ENCODE results near the gene COL4A1.

Gene COL4A1

GRCh38 chr13:110341445-110342244 lies 34.7 kb upstream of the COL4A1 start:
- no peak for DNase-seq (ENCODE audit: low read depth)

GRCh38 chr13:110340812-110341444 lies 34.0 kb upstream of the COL4A1 start:
- DNase-seq (ENCODE audit: low read depth) = peak; percentile 39

GRCh38 chr13:110339975-110340550 lies 33.1 kb upstream of the COL4A1 start:
- DNase-seq (ENCODE audit: low read depth) = no peak

DNA sequence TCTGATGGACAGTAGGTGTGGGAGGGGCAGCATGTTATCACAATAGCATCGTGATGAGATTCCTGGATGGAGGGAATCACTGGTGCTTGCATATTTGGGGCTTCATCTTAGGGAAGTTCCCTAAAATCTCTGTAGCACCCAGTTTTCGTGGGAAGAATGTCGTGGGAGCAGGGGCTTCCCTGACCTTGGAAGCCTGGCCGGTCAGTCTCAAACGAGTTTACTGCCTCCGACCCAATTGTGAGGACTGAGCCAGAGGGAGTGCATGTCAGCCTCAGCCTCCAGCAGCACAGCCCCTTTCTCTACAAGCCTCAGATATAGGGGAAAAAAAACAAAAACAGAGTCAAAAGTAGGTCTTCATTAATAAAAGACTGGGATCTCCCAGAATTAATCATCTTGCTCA lies 32.3 kb upstream of the COL4A1 start:
- no peak for DNase-seq (ENCODE audit: low read depth)

- no peak for DNase-seq (ENCODE audit: low read depth)
These were observed 31.6 kb upstream of the COL4A1 start for GRCh38 chr13:110338441-110339101.

GRCh38 chr13:110337247-110337646 lies 30.3 kb upstream of the COL4A1 start:
- no peak for DNase-seq (ENCODE audit: low read depth)

DNA sequence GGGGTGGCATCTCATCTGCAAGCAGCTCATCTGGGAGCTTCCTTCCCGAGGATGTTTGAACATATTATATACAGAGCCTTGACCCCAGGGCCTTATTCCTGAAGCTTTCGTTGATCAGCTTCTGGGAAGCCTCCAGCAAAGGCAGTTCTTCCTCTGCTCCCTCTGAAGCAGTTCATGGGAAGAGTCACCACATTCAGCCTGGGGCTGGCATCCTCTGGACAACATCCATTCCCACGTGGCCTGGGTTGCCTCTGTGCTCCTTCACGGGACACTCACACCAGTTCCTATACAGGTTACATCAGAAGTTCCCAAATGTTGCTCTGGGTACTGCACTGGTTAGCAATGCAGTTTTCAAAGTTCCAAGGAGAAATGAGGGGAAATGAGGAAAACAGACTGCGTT lies 29.7 kb upstream of the COL4A1 start:
- no peak for DNase-seq (ENCODE audit: low read depth)

DNA sequence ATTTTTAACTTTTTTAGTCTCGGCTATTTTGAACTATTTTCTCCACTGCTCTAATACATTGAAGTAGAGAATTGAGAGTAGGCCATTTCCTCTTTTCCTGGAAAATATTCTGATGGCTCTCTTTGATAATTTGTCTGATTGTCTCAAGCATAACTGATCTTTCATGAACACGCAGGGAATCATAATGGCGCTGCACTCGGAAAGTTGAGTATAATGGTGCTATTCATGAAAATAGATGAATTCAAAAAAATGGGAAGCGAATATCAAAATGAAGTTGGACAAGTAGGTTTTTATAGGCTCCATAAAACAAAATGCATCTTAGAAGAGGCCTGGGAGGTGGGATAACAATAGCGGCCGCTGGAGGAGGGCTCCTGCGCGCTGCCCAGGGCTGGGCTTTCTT lies 29.2 kb upstream of the COL4A1 start:
- DNase-seq (ENCODE audit: low read depth) = no peak

DNA sequence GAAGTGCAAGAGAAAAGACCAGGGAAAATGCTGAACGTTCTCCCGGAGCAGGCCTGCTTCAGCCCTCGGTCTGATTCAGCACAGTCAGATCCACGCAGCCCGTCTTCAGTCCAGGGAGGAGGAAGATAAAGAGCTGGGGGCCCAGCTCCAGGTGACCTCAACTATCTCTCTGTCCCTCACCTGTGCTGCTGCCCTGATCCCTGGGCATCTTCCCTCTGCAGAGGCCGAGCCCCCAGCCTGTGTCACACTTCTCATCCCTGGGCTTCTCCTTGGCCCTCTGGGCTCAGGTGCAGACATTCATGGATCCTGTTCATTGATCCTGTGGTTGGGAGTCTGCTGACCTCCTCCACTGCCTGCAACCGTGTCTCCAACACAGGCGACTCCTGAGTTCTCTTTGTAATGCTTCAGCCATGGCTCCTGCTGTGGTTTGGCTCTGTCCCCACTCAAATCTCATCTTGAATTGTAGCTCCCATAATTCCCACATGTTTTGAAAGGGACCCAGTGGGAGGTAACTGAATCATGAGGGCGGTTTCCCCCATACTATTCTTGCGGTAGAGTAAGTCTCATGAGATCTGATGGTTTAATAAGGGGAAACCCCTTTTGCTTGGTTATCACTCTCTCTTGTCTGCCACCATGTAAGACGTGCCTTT lies 28.0 kb upstream of the COL4A1 start:
- DNase-seq (ENCODE audit: low read depth) = no peak

DNA sequence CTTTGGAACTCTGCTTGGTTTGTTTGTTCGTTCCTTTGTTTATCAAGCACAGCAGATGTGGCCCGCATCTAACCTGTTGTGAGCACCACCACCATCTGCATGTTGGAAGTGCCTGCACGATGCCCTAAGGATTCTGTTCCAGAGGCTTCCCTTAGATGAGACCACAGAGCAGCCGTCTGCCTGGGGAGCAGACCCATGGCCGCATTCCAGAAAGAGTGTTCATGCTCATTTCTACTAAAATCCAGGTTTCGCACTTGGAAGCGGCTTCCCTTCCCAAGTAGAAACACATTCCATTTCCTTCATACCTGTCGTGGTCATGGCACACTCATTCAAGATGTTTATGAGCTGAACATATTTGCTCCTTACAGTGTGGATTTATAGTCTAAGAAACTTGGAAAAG lies 27.3 kb upstream of the COL4A1 start:
- no peak for DNase-seq (ENCODE audit: low read depth)

DNA sequence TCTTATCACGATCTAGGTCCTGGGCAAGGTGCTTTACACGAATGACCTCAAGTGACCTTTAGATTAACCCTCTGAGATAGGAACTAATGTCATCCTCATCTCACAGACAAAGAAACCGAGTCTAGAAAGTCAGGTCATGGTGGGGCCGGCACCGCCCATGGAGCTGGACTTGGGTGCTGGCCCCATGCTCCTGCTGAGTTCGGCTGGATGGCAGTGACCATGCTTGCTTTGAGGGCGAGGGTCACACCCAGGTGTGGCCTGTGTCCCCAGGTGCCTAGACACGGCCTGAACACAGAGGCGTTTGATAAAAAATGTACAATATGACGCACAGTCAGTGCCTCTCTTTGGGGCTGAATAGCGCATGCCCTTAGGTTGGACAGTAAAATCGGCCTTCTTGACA lies 26.9 kb upstream of the COL4A1 start:
- no peak for DNase-seq (ENCODE audit: low read depth)

DNA sequence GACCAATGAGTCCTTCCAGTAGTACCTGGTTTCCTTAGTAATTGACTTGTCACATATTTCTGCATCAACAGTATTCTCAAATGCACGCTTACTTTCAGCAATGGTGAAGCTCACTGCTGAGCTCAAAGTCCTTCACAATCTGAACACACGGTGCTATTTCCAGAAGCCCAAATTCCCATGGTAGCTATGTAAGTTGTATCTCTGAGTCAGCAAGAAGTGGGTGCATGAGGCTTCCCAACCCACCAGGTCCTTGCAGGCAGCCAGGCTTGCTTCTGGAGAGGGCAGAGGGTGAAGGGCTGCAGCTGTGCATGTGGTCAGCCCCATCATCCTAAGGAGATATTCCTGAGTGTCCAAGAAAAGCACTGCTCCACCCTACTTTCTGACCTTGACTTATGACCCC lies 25.8 kb upstream of the COL4A1 start:
- no peak for DNase-seq (ENCODE audit: low read depth)

- DNase-seq (ENCODE audit: low read depth) = no peak
These were observed 24.4 kb upstream of the COL4A1 start for GRCh38 chr13:110331362-110331761.

GRCh38 chr13:110330491-110331011 lies 23.6 kb upstream of the COL4A1 start:
- DNase-seq (ENCODE audit: low read depth) = no peak

- no peak for DNase-seq (ENCODE audit: low read depth)
These were observed 23.0 kb upstream of the COL4A1 start for GRCh38 chr13:110329798-110330461.

DNA sequence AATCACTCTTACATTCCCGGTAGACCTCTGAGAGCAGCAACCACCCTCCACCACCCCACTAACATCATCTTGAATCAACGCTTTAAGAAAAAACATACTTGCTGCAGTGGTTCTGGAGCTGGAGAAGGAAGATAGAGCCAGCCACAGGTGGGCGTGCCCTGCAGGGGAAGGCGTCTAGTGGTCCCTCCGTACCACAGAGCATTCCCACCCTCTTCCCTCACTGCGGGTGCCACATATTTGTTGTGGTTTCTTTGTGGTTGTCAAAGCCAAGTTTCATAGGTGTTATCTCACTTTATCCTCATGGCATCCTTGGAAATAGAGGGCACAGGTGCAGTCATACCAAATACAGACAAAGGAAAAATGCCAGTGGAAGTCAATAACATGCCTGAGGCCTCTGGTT lies 22.3 kb upstream of the COL4A1 start:
- DNase-seq (ENCODE audit: low read depth) = no peak

GRCh38 chr13:110328573-110328972 lies 21.6 kb upstream of the COL4A1 start:
- DNase-seq (ENCODE audit: low read depth) = no peak

DNA sequence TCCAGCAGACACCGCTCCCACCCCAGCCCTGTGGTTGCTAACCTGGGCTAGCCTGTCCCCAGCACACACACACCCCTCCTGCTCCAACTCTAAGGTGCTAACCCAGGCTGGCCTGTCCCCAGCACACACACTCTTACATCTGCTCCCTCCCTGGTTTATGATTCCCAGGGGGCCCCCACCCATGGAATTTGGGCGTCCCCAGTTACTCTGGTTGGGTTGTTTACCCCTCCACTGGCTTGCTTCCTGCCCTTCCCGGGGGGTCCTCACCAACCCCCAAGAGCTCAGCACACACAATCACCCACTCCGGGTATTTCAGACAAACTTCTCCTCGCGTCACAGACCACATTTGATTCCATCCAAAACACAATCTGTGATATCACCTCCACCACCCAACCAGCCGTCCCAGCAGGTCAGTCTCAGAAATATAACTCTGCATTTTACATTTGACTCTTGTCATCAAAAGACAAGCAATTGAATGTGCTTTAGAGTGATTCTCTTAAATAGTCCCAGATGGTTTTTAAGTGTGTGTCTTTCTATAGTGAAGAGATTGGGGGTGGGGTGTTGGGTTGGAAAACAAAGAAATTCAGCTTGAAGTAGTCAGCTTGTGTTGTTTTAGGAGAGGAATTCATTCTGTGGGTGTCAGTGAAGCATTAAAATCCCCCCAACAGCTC lies 20.2 kb upstream of the COL4A1 start:
- DNase-seq (ENCODE audit: low read depth) = no peak

DNA sequence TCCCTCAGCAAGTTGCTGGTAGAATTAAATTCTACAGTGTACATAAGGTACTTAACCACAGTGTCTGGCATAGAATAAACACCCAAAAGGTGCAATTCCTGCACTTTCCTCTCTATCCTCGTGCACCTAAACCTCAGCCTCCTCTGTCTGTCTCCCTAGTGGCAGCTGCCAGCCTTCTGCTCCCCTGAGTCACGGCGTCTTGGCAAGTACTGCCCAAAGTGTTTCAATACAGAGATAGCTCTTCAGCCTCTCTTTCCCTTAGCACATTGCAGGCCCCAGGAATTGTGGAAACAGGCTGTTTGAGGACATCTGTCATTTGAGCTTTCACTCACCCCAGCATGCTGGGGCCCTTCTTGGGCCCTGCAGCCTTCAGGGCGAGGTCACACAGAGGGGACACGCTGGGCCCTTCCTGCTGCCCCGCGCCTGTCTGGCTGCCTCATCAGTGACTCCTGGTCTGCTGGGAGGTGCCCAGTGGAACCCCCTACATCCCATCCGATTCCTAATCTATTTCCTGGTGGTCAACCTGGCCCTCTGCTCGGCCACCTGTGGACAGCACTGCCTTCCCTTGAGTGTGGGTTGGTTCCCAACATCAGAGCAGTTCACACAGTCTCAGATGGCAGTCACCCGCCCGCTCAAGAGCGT lies 19.4 kb upstream of the COL4A1 start:
- DNase-seq (ENCODE audit: low read depth) = no peak

- no peak for DNase-seq (ENCODE audit: low read depth)
These were observed 17.2 kb upstream of the COL4A1 start for GRCh38 chr13:110324026-110324749.

Measured in stimulated activated CD8-positive, alpha-beta memory T cell treated with anti-CD3 and anti-CD28 coated beads, Interleukin-4, amount 100 ng/mL, for 24 hours (primary cell).